BLaER1 treated with 17β-estradiol and CSF1 and Interleukin-3, amounts not matched to agents 10 nM and 100 nM (cell line): ENCODE results near the gene MAGEB16.

Experiments
- H3K27ac ChIP-seq, 11 experiments: shearing (Covaris generic); formaldehyde crosslinking; 2 replicates each; pipeline ENCODE4 v1.8.1; 2022
- H3K27me3 ChIP-seq, 11 experiments: shearing (Covaris generic); formaldehyde crosslinking; 2 replicates each; pipeline ENCODE4 v1.8.1; 2022
- H3K36me3 ChIP-seq, 11 experiments: shearing (Covaris generic); formaldehyde crosslinking; 2 replicates each; pipeline ENCODE4 v1.8.1; 2022
- H3K4me1 ChIP-seq, 10 experiments: shearing (Covaris generic); formaldehyde crosslinking; 2 replicates each; pipeline ENCODE4 v1.8.1; 2022
- H3K4me2 ChIP-seq, 11 experiments: shearing (Covaris generic); formaldehyde crosslinking; 2 replicates each; pipeline ENCODE4 v1.8.1; 2022
- H3K4me3 ChIP-seq, 10 experiments: shearing (Covaris generic); formaldehyde crosslinking; 2 replicates each; pipeline ENCODE4 v1.8.1; 2022
- H3K9ac ChIP-seq, 11 experiments: shearing (Covaris generic); formaldehyde crosslinking; 2 replicates each; pipeline ENCODE4 v1.8.1; 2022
- H3K9me3 ChIP-seq, 11 experiments: shearing (Covaris generic); formaldehyde crosslinking; replicated peaks in 1 of 11; 2 replicates each; pipeline ENCODE4 v1.8.1; 2022
- H4K20me1 ChIP-seq, 11 experiments: shearing (Covaris generic); formaldehyde crosslinking; 2 replicates each; pipeline ENCODE4 v1.8.1; 2022
- Cebpa-rat ChIP-seq, 11 experiments: shearing (Covaris generic); IDR thresholded peaks; 2 replicates each; pipeline ENCODE4 v1.8.1; 2022

MAGEB16 gene

GRCh38 chrX:35798042-35798441 is at the start of gene MAGEB16:
Gene MAGEB16 (plus strand): TSS chrX:35798342. CDS start chrX:35802197, 3,855 bp downstream.
- H3K4me2 ChIP-seq, result no peak within 1 kb of the TSS
- H3K27ac ChIP-seq, result no peak within 1 kb of the TSS
- H3K9ac ChIP-seq, result no peak within 1 kb of the TSS
- H3K4me1 ChIP-seq, result no peaks in the 10 kb centered on the region
- no peaks in the 10 kb centered on the region for H3K36me3 ChIP-seq
- peaks cover 41 to 94% (median 88%) of the 10 kb centered on the region in 11 experiments for H3K27me3 ChIP-seq
- no peak within 1 kb of the TSS for H3K4me3 ChIP-seq
- TF ChIP-seq Cebpa-rat (IDR thresholded peaks at IDR 0.05), result no peak
- H3K9me3 ChIP-seq, result peaks cover 0 to 6% (median 0%) of the 10 kb centered on the region in 11 experiments; a peak in 1 of 22 replicates
- H4K20me1 ChIP-seq, result peaks cover 0 to 3% (median 0%) of the 10 kb centered on the region in 11 experiments; a peak in 4 of 22 replicates

GRCh38 chrX:35773958-35774564 is 24.1 kb upstream of the MAGEB16 start:
- Histone ChIP-seq H3K9me3 (peaks cover 0 to 4% (median 0%) of the 10 kb centered on the region in 11 experiments; a peak in 2 of 22 replicates), H3K4me3 (no peak overlapping the region), H3K36me3 (no peaks in the 10 kb centered on the region), H3K27ac (no peak overlapping the region), H4K20me1 (peaks cover 0 to 6% (median 0%) of the 10 kb centered on the region in 11 experiments; a peak in 2 of 22 replicates), H3K27me3 (peaks cover 76 to 91% (median 81%) of the 10 kb centered on the region in 11 experiments), H3K4me2 (no peak overlapping the region), H3K4me1 (no peaks in the 10 kb centered on the region), H3K9ac (no peak overlapping the region)
- TF ChIP-seq Cebpa-rat (IDR thresholded peaks at IDR 0.05), result no peak

- H3K27ac ChIP-seq, result no peak overlapping the region
Measured at GRCh38 chrX:35785075-35785474, 13.1 kb upstream of the MAGEB16 start.

GRCh38 chrX:35786271-35786670 is 11.9 kb upstream of the MAGEB16 start:
- H3K27me3 ChIP-seq, result peaks cover 51 to 98% (median 84%) of the 10 kb centered on the region in 11 experiments
- H3K4me3 ChIP-seq, result no peak overlapping the region
- H3K27ac ChIP-seq, result no peak overlapping the region
- H3K9me3 ChIP-seq, result peaks cover 0 to 5% (median 0%) of the 10 kb centered on the region in 11 experiments; a peak in 1 of 22 replicates
- TF ChIP-seq Cebpa-rat (IDR thresholded peaks at IDR 0.05), result no peak
- no peaks in the 10 kb centered on the region; a peak in 2 of 22 replicates for H4K20me1 ChIP-seq
- H3K4me2 ChIP-seq, result no peak overlapping the region
- no peaks in the 10 kb centered on the region for H3K4me1 ChIP-seq
- H3K9ac ChIP-seq, result no peak overlapping the region
- H3K36me3 ChIP-seq, result no peaks in the 10 kb centered on the region

More at GRCh38 chrX:35785075-35785474, 13.1 kb upstream of the MAGEB16 start:
- H3K36me3 ChIP-seq, result no peaks in the 10 kb centered on the region
- no peak overlapping the region for H3K4me3 ChIP-seq
- no peak overlapping the region for H3K9ac ChIP-seq
- TF ChIP-seq Cebpa-rat (IDR thresholded peaks at IDR 0.05), result no peak
- H3K4me2 ChIP-seq, result no peak overlapping the region
- H4K20me1 ChIP-seq, result no peaks in the 10 kb centered on the region; a peak in 2 of 22 replicates
- no peaks in the 10 kb centered on the region for H3K4me1 ChIP-seq
- peaks cover 61 to 98% (median 86%) of the 10 kb centered on the region in 11 experiments for H3K27me3 ChIP-seq
- peaks cover 0 to 5% (median 0%) of the 10 kb centered on the region in 11 experiments; a peak in 1 of 22 replicates for H3K9me3 ChIP-seq

GRCh38 chrX:35787867-35788266 is 10.3 kb upstream of the MAGEB16 start:
- no peak overlapping the region for H3K4me2 ChIP-seq
- TF ChIP-seq Cebpa-rat (IDR thresholded peaks at IDR 0.05), result no peak
- peaks cover 47 to 97% (median 81%) of the 10 kb centered on the region in 11 experiments for H3K27me3 ChIP-seq
- H3K4me1 ChIP-seq, result no peaks in the 10 kb centered on the region
- peaks cover 0 to 5% (median 0%) of the 10 kb centered on the region in 11 experiments; a peak in 1 of 22 replicates for H3K9me3 ChIP-seq
- H3K27ac ChIP-seq, result no peak overlapping the region
- no peaks in the 10 kb centered on the region; a peak in 2 of 22 replicates for H4K20me1 ChIP-seq
- H3K9ac ChIP-seq, result no peak overlapping the region
- no peaks in the 10 kb centered on the region for H3K36me3 ChIP-seq
- no peak overlapping the region for H3K4me3 ChIP-seq

- no peak overlapping the region for H3K9ac ChIP-seq
- no peaks in the 10 kb centered on the region for H3K4me1 ChIP-seq
- no peak overlapping the region for H3K4me3 ChIP-seq
- no peaks in the 10 kb centered on the region; a peak in 3 of 22 replicates for H4K20me1 ChIP-seq
- peaks cover 55 to 95% (median 90%) of the 10 kb centered on the region in 11 experiments for H3K27me3 ChIP-seq
- H3K9me3 ChIP-seq, result peaks cover 0 to 6% (median 0%) of the 10 kb centered on the region in 11 experiments; a peak in 1 of 22 replicates
- H3K36me3 ChIP-seq, result no peaks in the 10 kb centered on the region
- no peak overlapping the region for H3K27ac ChIP-seq
- no peak for TF ChIP-seq Cebpa-rat (IDR thresholded peaks at IDR 0.05)
- H3K4me2 ChIP-seq, result no peak overlapping the region
Measured at GRCh38 chrX:35800474-35800873, 2.3 kb downstream of the MAGEB16 start.

- Histone ChIP-seq H3K36me3 (no peaks in the 10 kb centered on the region), H3K27me3 (peaks cover 93 to 100% (median 100%) of the 10 kb centered on the region in 11 experiments), H4K20me1 (peaks cover 0 to 8% (median 0%) of the 10 kb centered on the region in 11 experiments; a peak in 1 of 22 replicates), H3K4me1 (no peaks in the 10 kb centered on the region), H3K4me3 (no peak overlapping the region), H3K9me3 (peaks cover 0 to 17% (median 7%) of the 10 kb centered on the region in 11 experiments; a peak in 11 of 22 replicates), H3K4me2 (no peak overlapping the region), H3K27ac (no peak overlapping the region), H3K9ac (no peak overlapping the region)
- no peak for TF ChIP-seq Cebpa-rat (IDR thresholded peaks at IDR 0.05)
Measured at GRCh38 chrX:35809781-35810180, 11.6 kb downstream of the MAGEB16 start.

GRCh38 chrX:35819241-35819640 is 21.1 kb downstream of the MAGEB16 start:
- Histone ChIP-seq H3K27me3 (peaks cover 67 to 99% (median 88%) of the 10 kb centered on the region in 11 experiments), H4K20me1 (no peaks in the 10 kb centered on the region; a peak in 3 of 22 replicates), H3K4me3 (no peak overlapping the region), H3K4me2 (no peak overlapping the region), H3K9me3 (peaks cover 0 to 4% (median 0%) of the 10 kb centered on the region in 11 experiments; a peak in 2 of 22 replicates), H3K27ac (no peak overlapping the region), H3K36me3 (no peaks in the 10 kb centered on the region), H3K4me1 (no peaks in the 10 kb centered on the region), H3K9ac (no peak overlapping the region)
- TF ChIP-seq Cebpa-rat (IDR thresholded peaks at IDR 0.05), result no peak

- H3K4me3 ChIP-seq, result no peak overlapping the region
- H3K27me3 ChIP-seq, result peaks cover 62 to 98% (median 93%) of the 10 kb centered on the region in 11 experiments
- no peak overlapping the region for H3K9ac ChIP-seq
- TF ChIP-seq Cebpa-rat (IDR thresholded peaks at IDR 0.05), result no peak
- no peak overlapping the region for H3K27ac ChIP-seq
- peaks cover 0 to 10% (median 0%) of the 10 kb centered on the region in 11 experiments; a peak in 5 of 22 replicates for H3K9me3 ChIP-seq
- H3K4me1 ChIP-seq, result no peaks in the 10 kb centered on the region
- no peaks in the 10 kb centered on the region for H3K36me3 ChIP-seq
- no peaks in the 10 kb centered on the region for H4K20me1 ChIP-seq
- no peak overlapping the region for H3K4me2 ChIP-seq
Measured at GRCh38 chrX:35826503-35826902, 28.4 kb downstream of the MAGEB16 start.
